Naive thymus-derived CD4-positive, alpha-beta T cell (primary cell): ENCODE data around the gene CRY1. TPM values are rescaled to one million over a fixed set of nuclear protein-coding genes. Genes with fewer than 3 reads are reported as not detected.
A peak's percentile ranks its signal among the peaks of the same experiment; 100 is the strongest.
"Not testable (repeated sequence)": the region's sequence is repeated elsewhere in the genome, so short reads cannot be mapped to it uniquely, and the experiment has no call there.

Experiments used
- ATAC-seq: fragments of 150-1000 bp; cut with Tn5 transposase; 2 replicates; pipeline ENCODE4 v1.10.0; 2021; ENCODE audit warnings: mild to moderate bottlenecking, moderate library complexity
- CTCF ChIA-PET: fragments of 350-600 bp; sonication (Branson Sonifier 250); formaldehyde crosslinking; loops from one replicate; lab custom pipeline; 2021; ENCODE audit warnings: antibody characterized with exemption; lab: Charles Lee
- POLR2A ChIA-PET: fragments of 350-600 bp; sonication (Branson Sonifier 250); formaldehyde crosslinking; loops from one replicate; lab custom pipeline; 2021; ENCODE audit warnings: antibody characterized with exemption, inconsistent platforms; lab: Charles Lee
- DNase-seq, 9 donors: peaks; one replicate each; pipeline versions ENCODE4 v3.0.0 to v3.0.0-alpha.2; 2020 to 2022; ENCODE audit warnings: mixed read lengths in 1 of 9
- H3K27ac ChIP-seq: one replicate; pipeline ENCODE4 v1.7.0; 2013; ENCODE audit warnings: mild to moderate bottlenecking, low read depth, low read length, moderate library complexity
- H3K27me3 ChIP-seq, 2 donors: one replicate each; pipeline ENCODE4 v1.7.0; 2013; ENCODE audit warnings: low read length in 2 of 2, mild to moderate bottlenecking in 2 of 2, moderate library complexity in 2 of 2; ENCODE audit not compliant: control insufficient read depth in 2 of 2, insufficient read depth in 2 of 2
- H3K36me3 ChIP-seq, 3 experiments: 1 replicate in 2 of 3; 2 replicates in 1 of 3; pipeline ENCODE4 v1.7.0; 2013; ENCODE audit warnings: low read length in 3 of 3, mild to moderate bottlenecking in 3 of 3, moderate library complexity in 1 of 3; ENCODE audit not compliant: insufficient read depth in 3 of 3, control insufficient read depth in 2 of 3
- H3K4me1 ChIP-seq, 2 donors: one replicate each; pipeline ENCODE4 v1.7.0; 2013; ENCODE audit warnings: low read length in 2 of 2, mild to moderate bottlenecking in 2 of 2, moderate library complexity in 1 of 2; ENCODE audit not compliant: control insufficient read depth in 2 of 2, insufficient read depth in 2 of 2
- H3K4me3 ChIP-seq: 2 replicates; pipeline ENCODE4 v1.7.0; 2013; ENCODE audit warnings: mild to moderate bottlenecking, low read length
- H3K9me3 ChIP-seq, 3 experiments: 1 replicate in 2 of 3; 2 replicates in 1 of 3; pipeline ENCODE4 v1.7.0; 2013; ENCODE audit warnings: low read length in 3 of 3; ENCODE audit not compliant: control insufficient read depth in 2 of 3
- H3K27ac Mint-ChIP-seq, 9 donors: one replicate each; pipeline ENCODE4 v1.8.0; 2020 to 2022; ENCODE audit warnings: mixed read lengths in 9 of 9, mild to moderate bottlenecking in 8 of 9, moderate library complexity in 5 of 9, inconsistent platforms in 2 of 9
- H3K27me3 Mint-ChIP-seq, 5 donors: one replicate each; pipeline ENCODE4 v1.8.0; 2021 to 2022; ENCODE audit warnings: mixed read lengths in 5 of 5, mild to moderate bottlenecking in 1 of 5
- H3K36me3 Mint-ChIP-seq, 5 donors: one replicate each; pipeline ENCODE4 v1.8.0; 2020 to 2022; ENCODE audit warnings: mixed read lengths in 5 of 5, mild to moderate bottlenecking in 3 of 5, inconsistent platforms in 1 of 5
- H3K4me1 Mint-ChIP-seq, 7 donors: one replicate each; pipeline ENCODE4 v1.8.0; 2020 to 2022; ENCODE audit warnings: mixed read lengths in 7 of 7, mild to moderate bottlenecking in 3 of 7, inconsistent platforms in 1 of 7
- H3K4me3 Mint-ChIP-seq, 10 donors: one replicate each; pipeline ENCODE4 v1.8.0; 2020 to 2022; ENCODE audit warnings: mild to moderate bottlenecking in 10 of 10, mixed read lengths in 10 of 10, moderate library complexity in 6 of 10, inconsistent platforms in 2 of 10
- H3K9me3 Mint-ChIP-seq, 11 donors: one replicate each; pipeline ENCODE4 v1.8.0; 2020 to 2022; ENCODE audit warnings: mixed read lengths in 11 of 11, mild to moderate bottlenecking in 4 of 11, inconsistent platforms in 1 of 11, moderate library complexity in 1 of 11
- intact Hi-C, 2 donors: fragments of 100-400 bp; cut with micrococcal nuclease; formaldehyde crosslinking; loops; one replicate each; pipeline ENCODE4 v1.15.1; 2023
- polyA plus RNA-seq, 2 donors: library from polyadenylated mRNA; unstranded; fragments of 300-500 nt; fragmentation: Illumina TruSeq; gene quantifications; one replicate each; pipeline ENCODE4 v1.2.3, GENCODE V29; 2021
- total RNA-seq, 6 experiments: library from RNA in 5 of 6; stranded (reverse) in 5 of 6; gene quantifications; 1 replicate in 5 of 6; 2 replicates in 1 of 6; pipeline ENCODE4 v1.2.3 and lab custom pipeline; 2021 to 2026

Gene CRY1
- total and polyA plus RNA-seq, 7 experiments from 2014 or later: 8.0 to 58.4 (median 32.3) TPM

GRCh38 chr12:106999446-106999845, 93.9 kb downstream of the CRY1 start:
- Histone ChIP-seq H3K4me1 (no peaks in the 10 kb centered on the region), H3K36me3 (peaks cover 0 to 24% (median 0%) of the 10 kb centered on the region in 3 experiments), H3K9me3 (no peaks in the 10 kb centered on the region), H3K27ac (no peak overlapping the region), H3K27me3 (no peaks in the 10 kb centered on the region), H3K4me3 (no peak overlapping the region)
- peaks cover 0 to 5% (median 0%) of the 10 kb centered on the region in 11 donors for H3K9me3 Mint-ChIP-seq
- no peak for ATAC-seq
- no peaks in the 10 kb centered on the region for H3K27me3 Mint-ChIP-seq
- H3K27ac Mint-ChIP-seq: no peak overlapping the region
- intact Hi-C loops: no loop called here
- no peak for DNase-seq
- ChIA-PET POLR2A (no interaction called here), CTCF (interaction anchor here (0.6 kb wide), 1 partner anchor 12 kb away, joined by 3 read pairs; the partner anchor contains the start of gene MTERF2)
- no peaks in the 10 kb centered on the region for H3K4me1 Mint-ChIP-seq
- H3K4me3 Mint-ChIP-seq: no peak overlapping the region
- peaks cover 12 to 53% (median 30%) of the 10 kb centered on the region in 5 donors for H3K36me3 Mint-ChIP-seq

DNA sequence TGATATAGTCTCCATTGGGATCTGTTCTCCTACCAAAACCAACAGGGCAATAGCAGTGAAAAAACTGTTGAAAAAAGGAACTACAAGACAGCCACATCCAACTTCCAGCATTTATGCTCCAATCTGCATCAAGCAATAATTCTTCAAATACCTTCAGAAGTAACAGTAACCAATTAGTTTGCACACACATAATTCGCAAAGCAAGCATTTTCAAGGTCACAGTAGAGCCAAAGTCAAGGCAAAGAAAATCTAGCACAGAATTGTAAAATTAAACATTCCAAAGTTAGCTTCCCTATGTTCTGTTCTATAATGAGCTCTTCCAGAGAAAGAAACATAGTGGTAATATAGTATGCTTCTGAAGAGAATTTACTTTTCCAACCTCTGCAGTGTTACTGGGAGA, 95.4 kb downstream of the CRY1 start:
- H3K36me3 ChIP-seq: peaks cover 0 to 24% (median 0%) of the 10 kb centered on the region in 3 experiments
- Mint-ChIP-seq H3K4me1 (no peaks in the 10 kb centered on the region), H3K9me3 (peaks cover 0 to 5% (median 0%) of the 10 kb centered on the region in 11 donors), H3K27me3 (no peaks in the 10 kb centered on the region), H3K36me3 (peaks cover 12 to 58% (median 25%) of the 10 kb centered on the region in 5 donors), H3K27ac (no peak overlapping the region), H3K4me3 (no peak overlapping the region)
- no peak overlapping the region for H3K4me3 ChIP-seq
- no peaks in the 10 kb centered on the region for H3K4me1 ChIP-seq
- H3K9me3 ChIP-seq: no peaks in the 10 kb centered on the region
- DNase-seq (no peak), ATAC-seq (no peak)
- H3K27me3 ChIP-seq: no peaks in the 10 kb centered on the region
- ChIA-PET CTCF (interaction anchor here (0.6 to 0.7 kb wide), 2 partner anchors 10 to 1551 kb away, joined by 3 to 5 read pairs; no protein-coding TSS in a partner anchor), POLR2A (no interaction called here)
- intact Hi-C loops: no loop called here
- no peak overlapping the region for H3K27ac ChIP-seq

DNA sequence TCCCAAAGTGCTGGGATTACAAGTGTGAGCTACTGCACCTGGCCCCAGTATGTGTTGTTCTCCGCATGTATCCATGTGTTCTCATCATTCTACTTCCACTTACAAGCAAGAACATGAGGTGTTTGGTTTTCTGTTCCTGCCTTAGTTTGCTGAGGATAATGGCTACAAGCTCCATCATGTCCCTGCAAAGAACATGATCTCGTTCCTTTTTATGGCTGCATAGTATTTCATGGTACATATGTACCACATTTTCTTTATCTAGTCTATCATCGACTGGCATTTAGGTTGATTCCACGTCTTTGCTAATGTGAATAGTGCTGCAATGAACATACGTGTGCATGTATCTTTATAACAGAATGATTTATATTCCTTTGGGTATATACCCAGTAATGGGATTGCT, 97.2 kb downstream of the CRY1 start:
- H3K27ac ChIP-seq, H3K4me3 Mint-ChIP-seq, H3K9me3 Mint-ChIP-seq, intact Hi-C loops, H3K27ac Mint-ChIP-seq, H3K4me1 Mint-ChIP-seq, POLR2A ChIA-PET, DNase-seq, H3K4me1 ChIP-seq, ATAC-seq, H3K27me3 Mint-ChIP-seq, H3K27me3 ChIP-seq, H3K4me3 ChIP-seq, H3K9me3 ChIP-seq: not testable (repeated sequence)
- CTCF ChIA-PET: interaction anchor here (0.6 kb wide), 1 partner anchor 67 kb away, joined by 3 read pairs; no protein-coding TSS in a partner anchor
- peaks cover 0 to 19% (median 0%) of the 10 kb centered on the region in 3 experiments for H3K36me3 ChIP-seq
- peaks cover 10 to 42% (median 21%) of the 10 kb centered on the region in 5 donors for H3K36me3 Mint-ChIP-seq

DNA sequence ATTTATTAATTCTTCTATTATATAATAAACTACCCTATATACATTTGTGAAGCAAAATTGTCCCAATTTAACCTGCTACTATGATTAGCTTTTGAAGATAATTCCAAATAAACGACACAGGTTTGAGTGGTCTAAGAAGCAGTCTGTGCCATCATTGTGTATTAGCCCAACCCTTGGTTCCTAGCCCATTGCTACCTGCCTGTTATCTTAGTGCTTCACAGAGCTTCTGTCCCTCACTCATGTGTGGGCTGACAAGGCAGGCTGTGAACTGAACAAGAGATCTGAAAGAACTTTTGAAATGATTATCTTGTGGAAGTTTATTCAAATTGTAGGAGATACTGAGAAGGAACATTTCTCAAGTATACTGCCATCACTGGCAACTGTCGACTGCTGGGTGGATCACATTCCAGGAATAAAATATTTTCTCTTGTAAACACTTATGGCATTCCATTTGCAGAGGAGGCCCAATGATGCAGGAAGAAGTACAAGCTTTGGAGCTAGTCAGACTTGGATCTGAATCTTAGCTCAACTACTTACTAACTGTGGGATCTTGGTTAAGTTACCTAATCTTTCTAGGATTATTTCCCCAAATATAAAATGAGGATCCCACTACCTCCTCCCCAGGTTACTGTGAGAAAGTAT, 98.6 kb downstream of the CRY1 start:
- no peak overlapping the region for H3K4me3 ChIP-seq
- DNase-seq (no peak), ATAC-seq (no peak)
- H3K27me3 ChIP-seq: no peaks in the 10 kb centered on the region
- Mint-ChIP-seq H3K27me3 (no peaks in the 10 kb centered on the region), H3K36me3 (peaks cover 10 to 36% (median 21%) of the 10 kb centered on the region in 5 donors), H3K27ac (no peak overlapping the region), H3K9me3 (peaks cover 0 to 5% (median 0%) of the 10 kb centered on the region in 11 donors), H3K4me3 (no peak overlapping the region), H3K4me1 (no peaks in the 10 kb centered on the region)
- no peaks in the 10 kb centered on the region for H3K4me1 ChIP-seq
- H3K27ac ChIP-seq: no peak overlapping the region
- ChIA-PET POLR2A (no interaction called here), CTCF (no interaction called here)
- no peaks in the 10 kb centered on the region for H3K9me3 ChIP-seq
- intact Hi-C loops: no loop called here
- peaks cover 0 to 15% (median 0%) of the 10 kb centered on the region in 3 experiments for H3K36me3 ChIP-seq

DNA sequence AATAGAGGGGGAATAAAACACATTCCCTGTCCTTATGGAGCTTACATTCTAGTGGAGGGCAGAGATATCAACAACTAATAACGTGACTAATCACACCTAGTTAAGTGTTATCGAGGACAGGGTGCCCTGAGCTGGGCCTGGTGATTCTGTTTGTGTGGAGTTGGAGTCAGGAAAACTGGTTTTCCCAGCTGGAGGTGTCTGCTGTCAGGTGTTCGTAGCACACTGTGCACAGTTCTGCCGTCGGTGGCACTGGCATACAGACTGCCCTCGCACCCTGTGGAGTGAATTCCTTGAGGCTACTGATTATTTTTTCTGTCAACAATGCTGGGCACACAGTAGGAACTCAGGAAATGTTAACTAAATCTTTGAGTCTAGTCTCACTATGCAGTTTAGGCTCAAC, 105.5 kb downstream of the CRY1 start:
- ATAC-seq: no peak
- H3K4me3 ChIP-seq: peak overlapping the region; percentile 88

GRCh38 chr12:106986625-106987389, 106.5 kb downstream of the CRY1 start, which contains the start of gene MTERF2:
Gene MTERF2, minus strand, starts transcription at chr12:106987146. Its CDS starts 8,432 bp downstream, at chr12:106978714.
- Mint-ChIP-seq H3K9me3 (peaks cover 0 to 5% (median 0%) of the 10 kb centered on the region in 11 donors), H3K27ac (peak within 1 kb of the TSS; percentile 79 to 92 (median 85)), H3K36me3 (peaks cover 6 to 23% (median 6%) of the 10 kb centered on the region in 5 donors), H3K4me3 (peak within 1 kb of the TSS; percentile 91 to 97 (median 96)), H3K27me3 (peaks cover 0 to 2% (median 0%) of the 10 kb centered on the region in 5 donors), H3K4me1 (peaks cover 29 to 45% (median 41%) of the 10 kb centered on the region in 7 donors)
- Histone ChIP-seq H3K27ac (peak within 1 kb of the TSS; percentile 77), H3K36me3 (peaks cover 0 to 4% (median 0%) of the 10 kb centered on the region in 3 experiments), H3K27me3 (no peaks in the 10 kb centered on the region), H3K4me3 (peak within 1 kb of the TSS; percentile 88), H3K9me3 (no peaks in the 10 kb centered on the region), H3K4me1 (peaks cover 12 to 14% of the 10 kb centered on the region in 2 donors)
- DNase-seq (peak; percentile 52 to 78 (median 67)), ATAC-seq (peak; percentile 99)
- POLR2A ChIA-PET: interaction anchor here (0.9 to 2.5 kb wide), 2 partner anchors 9 to 31 kb away, joined by 3 to 16 read pairs; partner anchors contain the start of gene TMEM263
- intact Hi-C loops: loop anchor here (1.0 to 10.0 kb wide), 6 partner anchors 32 to 1528 kb away; partner anchors contain the start of genes TMEM263 (in 2 of the 2), CRY1 (in 1 of the 2), FICD (in 1 of the 2) and RIC8B (in 1 of the 2)
- CTCF ChIA-PET: interaction anchor here (0.5 kb wide), 1 partner anchor 12 kb away, joined by 3 read pairs; no protein-coding TSS in a partner anchor

More for the DNA sequence above, 105.5 kb downstream of the CRY1 start:
- no peaks in the 10 kb centered on the region for H3K27me3 ChIP-seq
- intact Hi-C loops: loop anchor here (1.0 to 10.0 kb wide), 5 partner anchors 33 to 1527 kb away; partner anchors contain the start of genes TMEM263 (in 2 of the 2), CRY1 (in 1 of the 2), FICD (in 1 of the 2) and RIC8B (in 1 of the 2)
- DNase-seq: no peak
- Mint-ChIP-seq H3K27ac (peak overlapping the region in 6 of 9 donors; percentile 59 to 88 (median 80)), H3K36me3 (peaks cover 6 to 23% (median 6%) of the 10 kb centered on the region in 5 donors), H3K4me3 (peak overlapping the region; percentile 91 to 97 (median 96)), H3K4me1 (peaks cover 29 to 45% (median 41%) of the 10 kb centered on the region in 7 donors), H3K9me3 (peaks cover 0 to 5% (median 0%) of the 10 kb centered on the region in 11 donors), H3K27me3 (peaks cover 0 to 2% (median 0%) of the 10 kb centered on the region in 5 donors)
- CTCF ChIA-PET: interaction anchor here (0.5 kb wide), 1 partner anchor 10 kb away, joined by 5 read pairs; no protein-coding TSS in a partner anchor
- no peaks in the 10 kb centered on the region for H3K9me3 ChIP-seq
- H3K4me1 ChIP-seq: peaks cover 12 to 14% of the 10 kb centered on the region in 2 donors
- POLR2A ChIA-PET: interaction anchor here (2.5 kb wide), 1 partner anchor 32 kb away, joined by 16 read pairs; the partner anchor contains the start of gene TMEM263
- no peak overlapping the region for H3K27ac ChIP-seq
- peaks cover 0 to 4% (median 0%) of the 10 kb centered on the region in 3 experiments for H3K36me3 ChIP-seq
